H9 (cell line): Measurements from ENCODE around the gene PDIA2. TPM values are rescaled to one million over a fixed set of nuclear protein-coding genes. Genes with fewer than 3 reads are reported as not detected.
A peak's percentile ranks its signal among the peaks of the same experiment; 100 is the strongest.

Experiments used
- DNase-seq: peaks from one replicate; pipeline ENCODE4 v3.0.0-alpha.2; 2017
- H2AFZ ChIP-seq: one replicate; pipeline ENCODE4 v1.6.1; 2013; ENCODE audit warnings: mild to moderate bottlenecking, low read length, control low read depth, moderate library complexity
- H2AK5ac ChIP-seq: 2 replicates; pipeline ENCODE4 v1.6.1; 2013; ENCODE audit warnings: low read length, control low read depth, mixed read lengths; ENCODE audit not compliant: insufficient read length
- H2BK120ac ChIP-seq: one replicate; pipeline ENCODE4 v1.6.1; 2013; ENCODE audit warnings: low read depth, mild to moderate bottlenecking, low read length, control low read depth, inconsistent platforms; ENCODE audit not compliant: poor library complexity, severe bottlenecking
- H2BK12ac ChIP-seq: 2 replicates; pipeline ENCODE4 v1.6.1; 2013; ENCODE audit warnings: low read length, control low read depth, mixed read lengths, low read depth; ENCODE audit not compliant: insufficient read length
- H2BK15ac ChIP-seq: 2 replicates; pipeline ENCODE4 v1.6.1; 2013; ENCODE audit warnings: low read depth, low read length, control low read depth
- H2BK20ac ChIP-seq: one replicate; pipeline ENCODE4 v1.6.1; 2013; ENCODE audit warnings: low read depth, mild to moderate bottlenecking, low read length, control low read depth, inconsistent platforms; ENCODE audit not compliant: poor library complexity, severe bottlenecking
- H2BK5ac ChIP-seq: 2 replicates; pipeline ENCODE4 v1.6.1; 2013; ENCODE audit warnings: low read length, control low read depth, mixed read lengths; ENCODE audit not compliant: insufficient read length
- H3K14ac ChIP-seq: 2 replicates; pipeline ENCODE4 v1.6.1; 2013; ENCODE audit warnings: low read length, control low read depth; ENCODE audit not compliant: insufficient read depth
- H3K18ac ChIP-seq: 2 replicates; pipeline ENCODE4 v1.6.1; 2013; ENCODE audit warnings: low read depth, mild to moderate bottlenecking, mixed read lengths, low read length, control low read depth; ENCODE audit not compliant: insufficient read length
- H3K23ac ChIP-seq: 2 replicates; pipeline ENCODE4 v1.6.1; 2013; ENCODE audit warnings: low read length, control low read depth, mixed read lengths, low read depth; ENCODE audit not compliant: insufficient read length
- H3K23me2 ChIP-seq: 2 replicates; pipeline ENCODE4 v1.6.1; 2013; ENCODE audit warnings: low read depth, mild to moderate bottlenecking, mixed read lengths, low read length, control low read depth; ENCODE audit not compliant: insufficient read length, poor library complexity, severe bottlenecking
- H3K27ac ChIP-seq: 2 replicates; pipeline ENCODE4 v1.5.1; 2013; ENCODE audit warnings: low read length, control low read depth, mixed read lengths, low read depth; ENCODE audit not compliant: insufficient read length
- H3K27me3 ChIP-seq: 2 replicates; pipeline ENCODE4 v1.6.1; 2013; ENCODE audit warnings: low read length, control low read depth, inconsistent platforms; ENCODE audit not compliant: insufficient read depth
- H3K4ac ChIP-seq: 2 replicates; pipeline ENCODE4 v1.6.1; 2013; ENCODE audit warnings: low read depth, mild to moderate bottlenecking, control low read depth, inconsistent platforms, low read length, moderate library complexity
- H3K4me1 ChIP-seq: 2 replicates; pipeline ENCODE4 v1.6.1; 2013; ENCODE audit warnings: low read length, control low read depth, inconsistent platforms; ENCODE audit not compliant: insufficient read depth
- H3K4me2 ChIP-seq: 2 replicates; pipeline ENCODE4 v1.6.1; 2013; ENCODE audit warnings: low read length, control low read depth, mixed read lengths; ENCODE audit not compliant: insufficient read length, insufficient read depth
- H3K56ac ChIP-seq: 2 replicates; pipeline ENCODE4 v1.6.1; 2013; ENCODE audit warnings: low read depth, mild to moderate bottlenecking, mixed read lengths, low read length, control low read depth; ENCODE audit not compliant: insufficient read length
- H3K79me1 ChIP-seq: 2 replicates; pipeline ENCODE4 v1.6.1; 2013; ENCODE audit warnings: low read depth, mild to moderate bottlenecking, moderate library complexity, low read length, control low read depth, inconsistent platforms; ENCODE audit not compliant: insufficient read depth, poor library complexity, severe bottlenecking
- H3K79me2 ChIP-seq: 2 replicates; pipeline ENCODE4 v1.6.1; 2013; ENCODE audit warnings: low read length, control low read depth, inconsistent platforms; ENCODE audit not compliant: insufficient read depth
- H3K9ac ChIP-seq: 2 replicates; pipeline ENCODE4 v1.6.1; 2013; ENCODE audit warnings: low read length, control low read depth, mixed read lengths; ENCODE audit not compliant: insufficient read length; ENCODE audit errors: extremely low read depth
- H3K9me3 ChIP-seq: one replicate; pipeline ENCODE4 v1.6.1; 2013; ENCODE audit warnings: low read depth, low read length, inconsistent platforms; ENCODE audit not compliant: control insufficient read depth
- H3T11ph ChIP-seq: one replicate; pipeline ENCODE4 v1.6.1; 2013; ENCODE audit warnings: mild to moderate bottlenecking, low read length, control low read depth, inconsistent platforms
- H4K20me1 ChIP-seq: one replicate; pipeline ENCODE4 v1.6.1; 2013; ENCODE audit not compliant: control insufficient read depth, insufficient read length, insufficient read depth
- H4K5ac ChIP-seq: 2 replicates; pipeline ENCODE4 v1.6.1; 2013; ENCODE audit warnings: low read depth, mild to moderate bottlenecking, mixed read lengths, low read length, control low read depth; ENCODE audit not compliant: insufficient read length
- H4K8ac ChIP-seq: replicated peaks from 2 replicates; pipeline ENCODE4 v1.6.1; 2013; ENCODE audit warnings: low read length, control low read depth, mixed read lengths, low read depth; ENCODE audit not compliant: insufficient read length
- H4K91ac ChIP-seq: 2 replicates; pipeline ENCODE4 v1.6.1; 2013; ENCODE audit warnings: low read depth, mild to moderate bottlenecking, moderate library complexity, mixed read lengths, low read length, control low read depth; ENCODE audit not compliant: insufficient read length
- H3K27ac Mint-ChIP-seq, 3 experiments: 2 replicates in 2 of 3; 3 replicates in 1 of 3; pipeline ENCODE4 v1.8.0; 2020 to 2021; ENCODE audit warnings: mixed read lengths in 3 of 3, mild to moderate bottlenecking in 1 of 3, moderate library complexity in 1 of 3
- H3K27me3 Mint-ChIP-seq: 2 replicates; pipeline ENCODE4 v1.8.0; 2021; ENCODE audit warnings: low read depth, mild to moderate bottlenecking, moderate library complexity, mixed read lengths
- H3K36me3 Mint-ChIP-seq, 3 experiments: 2 replicates in 2 of 3; 3 replicates in 1 of 3; pipeline ENCODE4 v1.8.0; 2020 to 2021; ENCODE audit warnings: low read depth in 3 of 3, mixed read lengths in 3 of 3; ENCODE audit not compliant: insufficient read depth in 1 of 3
- H3K4me1 Mint-ChIP-seq, 2 experiments: 2 replicates each; pipeline ENCODE4 v1.8.0; 2020; ENCODE audit warnings: mixed read lengths in 2 of 2
- H3K4me3 Mint-ChIP-seq, 2 experiments: 2 replicates in 1 of 2; 3 replicates in 1 of 2; pipeline ENCODE4 v1.8.0; 2020 to 2021; ENCODE audit warnings: mild to moderate bottlenecking in 2 of 2, mixed read lengths in 2 of 2, moderate library complexity in 1 of 2
- H3K9me3 Mint-ChIP-seq, 2 experiments: 2 replicates in 1 of 2; 3 replicates in 1 of 2; pipeline ENCODE4 v1.8.0; 2020; ENCODE audit warnings: mild to moderate bottlenecking in 2 of 2, mixed read lengths in 2 of 2, moderate library complexity in 1 of 2
- CTCF ChIP-seq: fragments of 200-600 bp; sonication (generic); conservative IDR thresholded peaks from 3 replicates; pipeline ENCODE4 v1.8.0; 2021; ENCODE audit warnings: antibody characterized with exemption, mild to moderate bottlenecking
- WGBS: extraction: QIAGEN DNeasy Blood & Tissue Kit; methylation state at CpG from one replicate; pipeline ENCODE4 v1.1.7; 2013; ENCODE audit warnings: missing lambda C conversion rate, low lambda C conversion rate, mixed read lengths; ENCODE audit not compliant: insufficient read length; ENCODE audit errors: extremely low coverage; 5-methylcytosine and 5-hydroxymethylcytosine counted together
- total RNA-seq: library from RNA; stranded (reverse); gene quantifications from 2 replicates; pipeline ENCODE4 v1.2.1, GENCODE V29; 2021

The PDIA2 gene
- total RNA-seq, 1 experiment from 2014 or later: 1.4 TPM

DNA sequence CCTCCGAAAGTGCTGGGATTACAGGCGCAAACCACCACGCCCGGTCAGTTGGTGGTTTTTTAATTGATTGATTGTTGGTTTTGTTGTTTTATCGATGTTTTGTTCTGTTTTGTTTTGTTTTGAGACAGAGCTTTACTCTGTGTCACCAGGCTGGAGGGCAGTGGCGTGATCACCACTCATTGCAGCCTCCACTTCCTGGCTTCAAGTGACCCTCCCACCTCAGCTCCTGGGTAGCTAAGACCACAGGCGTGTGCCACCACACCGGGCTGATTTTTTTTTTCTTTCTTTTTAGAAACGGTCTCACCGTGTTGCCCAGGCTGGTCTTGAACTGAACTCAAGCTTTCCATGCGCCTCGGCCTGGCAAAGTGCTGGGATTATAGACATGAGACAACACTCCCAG is 35.9 kb upstream of the PDIA2 start:
- WGBS: no CpG with 5 or more reads among the region's 12 CpGs

More for the DNA sequence above, 35.9 kb upstream of the PDIA2 start:
- no peak overlapping the region for H2AFZ ChIP-seq
- no peak overlapping the region for H3K23ac ChIP-seq
- H3K4me1 ChIP-seq: no peaks in the 10 kb centered on the region
- H3T11ph ChIP-seq: no peak overlapping the region
- Mint-ChIP-seq H3K36me3 (peaks cover 0 to 11% (median 10%) of the 10 kb centered on the region in 3 experiments; a peak in 4 of 7 replicates), H3K9me3 (no peaks in the 10 kb centered on the region), H3K4me3 (no peak overlapping the region), H3K4me1 (peaks cover 0 to under 1% of the 10 kb centered on the region in 2 experiments; a peak in 2 of 4 replicates), H3K27ac (peak overlapping the region in 2 of 3 experiments; percentile 20 to 63; a peak in 1 of 7 replicates), H3K27me3 (no peaks in the 10 kb centered on the region)
- no peak overlapping the region for H2AK5ac ChIP-seq
- no peaks in the 10 kb centered on the region for H4K20me1 ChIP-seq
- peaks cover 8% of the 10 kb centered on the region for H3K79me1 ChIP-seq
- no peak overlapping the region for H3K4me2 ChIP-seq
- no peak overlapping the region for H4K5ac ChIP-seq
- H2BK15ac ChIP-seq: no peak overlapping the region
- H3K14ac ChIP-seq: no peak overlapping the region
- H2BK12ac ChIP-seq: no peak overlapping the region
- no peak overlapping the region for H2BK120ac ChIP-seq
- H3K9me3 ChIP-seq: no peaks in the 10 kb centered on the region
- no peaks in the 10 kb centered on the region; the same call in 1 of the 2 replicates for H3K79me2 ChIP-seq
- no peak for TF ChIP-seq CTCF
- H3K18ac ChIP-seq: no peak overlapping the region
- H2BK5ac ChIP-seq: no peak overlapping the region
- no peaks in the 10 kb centered on the region for H3K27me3 ChIP-seq
- H3K9ac ChIP-seq: no peak overlapping the region
- H3K27ac ChIP-seq: no peak overlapping the region
- H3K56ac ChIP-seq: no peak overlapping the region
- H2BK20ac ChIP-seq: no peak overlapping the region
- DNase-seq: no peak
- no peak overlapping the region for H4K8ac ChIP-seq
- no peak overlapping the region for H3K4ac ChIP-seq
- no peak overlapping the region for H4K91ac ChIP-seq
- H3K23me2 ChIP-seq: no peaks in the 10 kb centered on the region
